Measurements from ENCODE around the gene ZFYVE1. TPM values are rescaled to one million over a fixed set of nuclear protein-coding genes. Genes with fewer than 3 reads are reported as not detected.
A peak's percentile ranks its signal among the peaks of the same experiment; 100 is the strongest.
"Not testable (repeated sequence)": the region's sequence is repeated elsewhere in the genome, so short reads cannot be mapped to it uniquely, and the experiment has no call there.

Gene ZFYVE1
- total and polyA plus RNA-seq, 11 donors: 5.2 to 20.7 (median 14.6) TPM

GRCh38 chr14:73047808-73048207, 20.9 kb upstream of the ZFYVE1 start:
- Histone ChIP-seq H3K36me3 (no peaks in the 10 kb centered on the region), H3K4me3 (no peak overlapping the region), H3K27ac (no peak overlapping the region), H3K9me3 (no peaks in the 10 kb centered on the region), H3K4me1 (no peaks in the 10 kb centered on the region), H3K27me3 (no peaks in the 10 kb centered on the region)
- 95 to 100% (median 97%) methylated on average over 1 of the region's 1 CpG for WGBS, 4 donors
- no peak for TF ChIP-seq POLR2A (IDR thresholded peaks at IDR 0.05)
- no peak for TF ChIP-seq CTCF (IDR thresholded peaks at IDR 0.05)
- ATAC-seq (no peak), DNase-seq (no peak)
- intact Hi-C loops (cut with DNase I): no loop called here

- DNase-seq; H3K4me1 ChIP-seq; H3K9me3 ChIP-seq; H3K27ac ChIP-seq; H3K4me3 ChIP-seq; ATAC-seq; H3K36me3 ChIP-seq; intact Hi-C loops (cut with DNase I); H3K27me3 ChIP-seq: not testable (repeated sequence)
- 90 to 93% (median 92%) methylated on average over 9 of the region's 9 CpGs for WGBS, 4 donors
Observed at GRCh38 chr14:73036706-73037450, 10.0 kb upstream of the ZFYVE1 start.

- TF ChIP-seq CTCF (IDR thresholded peaks at IDR 0.05): no peak
- no peak for TF ChIP-seq POLR2A (IDR thresholded peaks at IDR 0.05)
- intact Hi-C loops (cut with DNase I): loop anchor here in 3 of 10 donors (1.0 to 2.0 kb wide), 2 partner anchors 30 to 31 kb away; partner anchors contain the start of gene RBM25 (in 3 of the 3)
- Histone ChIP-seq H3K27me3 (no peaks in the 10 kb centered on the region), H3K4me3 (no peak overlapping the region), H3K9me3 (no peaks in the 10 kb centered on the region), H3K36me3 (peaks cover 0 to 16% (median 12%) of the 10 kb centered on the region in 9 donors), H3K27ac (no peak overlapping the region), H3K4me1 (peaks cover 0 to 30% (median 13%) of the 10 kb centered on the region in 12 donors)
- ATAC-seq (no peak), DNase-seq (no peak)
Observed at GRCh38 chr14:73027984-73028383, 1.1 kb upstream of the ZFYVE1 start.

- Histone ChIP-seq H3K36me3 (peaks cover 0 to 20% (median 15%) of the 10 kb centered on the region in 9 donors), H3K4me3 (peak overlapping the region in 10 of 12 donors; percentile 10 to 98 (median 80)), H3K27ac (peak overlapping the region in 5 of 12 donors; percentile 3 to 92 (median 75)), H3K9me3 (no peaks in the 10 kb centered on the region), H3K4me1 (peaks cover 0 to 34% (median 16%) of the 10 kb centered on the region in 12 donors), H3K27me3 (no peaks in the 10 kb centered on the region)
- no peak for ATAC-seq
- TF ChIP-seq POLR2A (IDR thresholded peaks at IDR 0.05): no peak
- TF ChIP-seq CTCF (IDR thresholded peaks at IDR 0.05): no peak
- 43 to 50% (median 46%) methylated on average over 3 of the region's 3 CpGs for WGBS, 4 donors
- no peak for DNase-seq
- intact Hi-C loops (cut with DNase I): loop anchor here in 3 of 10 donors (1.0 to 2.0 kb wide), 2 partner anchors 31 kb away; partner anchors contain the start of gene RBM25 (in 3 of the 3)
Observed at GRCh38 chr14:73027546-73027945, 640 bp upstream of the ZFYVE1 start.

All from heart left ventricle (tissue), 16 donors.